SK-N-SH treated with all-trans-retinoic acid at 6 μM for 48 hours (cell line): Measurements from ENCODE around the gene PDLIM7.

Experiments used
- ATAC-seq: fragments of 200-7000 bp; cut with Tn5 transposase; 3 replicates; pipeline ENCODE4 v1.9.1; 2020; ENCODE audit warnings: mild to moderate bottlenecking, moderate library complexity
- ARNTL ChIP-seq: fragments of 450-650 bp; formaldehyde crosslinking; IDR thresholded peaks from 2 replicates; pipeline ENCODE4 v1.5.0; 2020; ENCODE audit warnings: low read depth, mild to moderate bottlenecking, moderate library complexity, borderline replicate concordance
- BACH2 ChIP-seq: fragments of 250-450 bp; sonication (Bioruptor Pico); IDR thresholded peaks from 2 replicates; pipeline ENCODE4 v1.9.0; 2021; ENCODE audit warnings: mild to moderate bottlenecking, borderline replicate concordance
- CSDC2 ChIP-seq: fragments of 250-450 bp; sonication (Bioruptor Pico); IDR thresholded peaks from 2 replicates; pipeline ENCODE4 v1.5.0; 2020; ENCODE audit warnings: mild to moderate bottlenecking, moderate library complexity
- ESRRG ChIP-seq: fragments of 250-450 bp; sonication (Bioruptor Pico); IDR thresholded peaks from 2 replicates; pipeline ENCODE4 v1.6.1; 2021; ENCODE audit warnings: mild to moderate bottlenecking
- GLIS3 ChIP-seq: fragments of 250-450 bp; sonication (Bioruptor Pico); IDR thresholded peaks from 2 replicates; pipeline ENCODE4 v1.5.0; 2020; ENCODE audit warnings: mild to moderate bottlenecking, moderate library complexity
- ISL1 ChIP-seq: fragments of 250-450 bp; sonication (Bioruptor Pico); IDR thresholded peaks from 2 replicates; pipeline ENCODE4 v2.1.2; 2022; ENCODE audit warnings: mild to moderate bottlenecking, moderate library complexity
- OSR1 ChIP-seq: fragments of 250-450 bp; sonication (Bioruptor Pico); IDR thresholded peaks from 2 replicates; pipeline ENCODE4 v1.8.0; 2022; ENCODE audit warnings: moderate library complexity, mild to moderate bottlenecking, inconsistent platforms
- PPARA ChIP-seq: fragments of 250-450 bp; sonication (Bioruptor Pico); IDR thresholded peaks from 2 replicates; pipeline ENCODE4 v1.5.0; 2020; ENCODE audit warnings: mild to moderate bottlenecking, borderline replicate concordance
- RARB ChIP-seq: fragments of 250-450 bp; sonication (Bioruptor Pico); IDR thresholded peaks from 2 replicates; pipeline ENCODE4 v1.8.0; 2021; ENCODE audit warnings: mild to moderate bottlenecking, moderate library complexity
- SNAI2 ChIP-seq: fragments of 250-450 bp; sonication (Bioruptor Pico); IDR thresholded peaks from 2 replicates; pipeline ENCODE4 v1.5.0; 2020; ENCODE audit warnings: mild to moderate bottlenecking, moderate library complexity
- TCF4 ChIP-seq: fragments of 250-450 bp; sonication (Bioruptor Pico); IDR thresholded peaks from 2 replicates; pipeline ENCODE4 v1.8.0; 2021; ENCODE audit warnings: mild to moderate bottlenecking, moderate library complexity, borderline replicate concordance
- TOX ChIP-seq: fragments of 250-450 bp; sonication (Bioruptor Pico); IDR thresholded peaks from 2 replicates; pipeline ENCODE4 v1.8.0; 2021; ENCODE audit warnings: mild to moderate bottlenecking, moderate library complexity, borderline replicate concordance
- ZC3H10 ChIP-seq: fragments of 250-450 bp; sonication (Bioruptor Pico); IDR thresholded peaks from 2 replicates; pipeline ENCODE4 v1.5.1; 2021; ENCODE audit warnings: mild to moderate bottlenecking, moderate library complexity
- ZFP3 ChIP-seq: fragments of 250-450 bp; sonication (Bioruptor Pico); IDR thresholded peaks from 2 replicates; pipeline ENCODE4 v1.5.0; 2020; ENCODE audit warnings: mild to moderate bottlenecking, moderate library complexity
- ZNF565 ChIP-seq: fragments of 450-650 bp; formaldehyde crosslinking; conservative IDR thresholded peaks from 2 replicates; pipeline ENCODE4 v1.5.0; 2020; ENCODE audit warnings: low read depth, mild to moderate bottlenecking, moderate library complexity
- ZNF70 ChIP-seq: fragments of 450-650 bp; formaldehyde crosslinking; IDR thresholded peaks from 2 replicates; pipeline ENCODE4 v1.5.0; 2020; ENCODE audit warnings: mild to moderate bottlenecking, moderate library complexity
- ZNF8 ChIP-seq: fragments of 450-650 bp; formaldehyde crosslinking; IDR thresholded peaks from 2 replicates; pipeline ENCODE4 v1.5.0; 2020; ENCODE audit warnings: mild to moderate bottlenecking, moderate library complexity
- TF ChIP-seq, protein P1 (sequence below): fragments of 250-450 bp; sonication (Bioruptor Pico); IDR thresholded peaks from 2 replicates; pipeline ENCODE4 v1.8.0; 2020; ENCODE audit warnings: mild to moderate bottlenecking, moderate library complexity, borderline replicate concordance
- TF ChIP-seq, protein P2 (sequence below): fragments of 250-450 bp; sonication (Bioruptor Pico); IDR thresholded peaks from 2 replicates; pipeline ENCODE4 v1.8.0; 2021; ENCODE audit warnings: low read depth, mild to moderate bottlenecking, moderate library complexity, borderline replicate concordance
- TF ChIP-seq, protein P3 (sequence below): fragments of 250-450 bp; sonication (Bioruptor Pico); IDR thresholded peaks from 2 replicates; pipeline ENCODE4 v1.5.1; 2020; ENCODE audit warnings: low read depth, mild to moderate bottlenecking, moderate library complexity

Gene PDLIM7

DNA sequence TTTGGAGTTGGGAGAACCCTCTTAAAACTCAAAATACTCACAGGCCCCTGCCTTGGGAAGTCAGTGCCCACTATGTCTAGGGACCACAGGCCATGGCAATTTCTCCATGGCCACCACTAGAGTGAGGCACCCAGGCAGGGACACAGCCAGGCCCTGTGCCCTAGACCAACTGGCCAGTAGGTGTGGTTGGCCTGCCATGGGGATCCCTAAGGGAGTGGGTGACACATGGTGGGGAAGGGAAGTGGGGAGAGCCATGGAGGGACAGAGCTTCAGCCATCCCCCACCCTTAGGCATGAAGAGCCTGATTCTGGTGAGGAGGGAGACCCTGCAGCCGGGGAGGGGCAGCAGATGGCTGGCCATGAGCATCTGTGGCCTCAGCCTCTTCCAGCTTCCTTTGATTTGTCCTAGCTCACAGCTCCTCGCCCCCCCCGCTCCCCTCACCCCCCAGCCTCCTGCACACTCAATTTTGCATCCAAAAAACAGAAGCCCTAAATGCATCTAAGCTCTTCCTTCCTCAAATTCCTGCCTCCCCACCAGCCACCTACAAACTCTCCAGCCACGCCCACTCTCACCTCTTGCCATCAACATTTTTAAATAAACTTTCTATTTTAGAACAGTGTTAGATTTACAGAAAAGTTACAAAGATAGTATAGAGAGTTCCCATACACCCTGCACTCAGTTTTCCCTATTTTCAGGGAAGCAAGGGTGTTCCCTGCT lies 22.4 kb downstream of the PDLIM7 start (continued):
- TF ChIP-seq, protein P1, sequence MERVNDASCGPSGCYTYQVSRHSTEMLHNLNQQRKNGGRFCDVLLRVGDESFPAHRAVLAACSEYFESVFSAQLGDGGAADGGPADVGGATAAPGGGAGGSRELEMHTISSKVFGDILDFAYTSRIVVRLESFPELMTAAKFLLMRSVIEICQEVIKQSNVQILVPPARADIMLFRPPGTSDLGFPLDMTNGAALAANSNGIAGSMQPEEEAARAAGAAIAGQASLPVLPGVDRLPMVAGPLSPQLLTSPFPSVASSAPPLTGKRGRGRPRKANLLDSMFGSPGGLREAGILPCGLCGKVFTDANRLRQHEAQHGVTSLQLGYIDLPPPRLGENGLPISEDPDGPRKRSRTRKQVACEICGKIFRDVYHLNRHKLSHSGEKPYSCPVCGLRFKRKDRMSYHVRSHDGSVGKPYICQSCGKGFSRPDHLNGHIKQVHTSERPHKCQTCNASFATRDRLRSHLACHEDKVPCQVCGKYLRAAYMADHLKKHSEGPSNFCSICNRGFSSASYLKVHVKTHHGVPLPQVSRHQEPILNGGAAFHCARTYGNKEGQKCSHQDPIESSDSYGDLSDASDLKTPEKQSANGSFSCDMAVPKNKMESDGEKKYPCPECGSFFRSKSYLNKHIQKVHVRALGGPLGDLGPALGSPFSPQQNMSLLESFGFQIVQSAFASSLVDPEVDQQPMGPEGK (CRISPR knock-in tag), result no peak
- TF ChIP-seq, protein P2, sequence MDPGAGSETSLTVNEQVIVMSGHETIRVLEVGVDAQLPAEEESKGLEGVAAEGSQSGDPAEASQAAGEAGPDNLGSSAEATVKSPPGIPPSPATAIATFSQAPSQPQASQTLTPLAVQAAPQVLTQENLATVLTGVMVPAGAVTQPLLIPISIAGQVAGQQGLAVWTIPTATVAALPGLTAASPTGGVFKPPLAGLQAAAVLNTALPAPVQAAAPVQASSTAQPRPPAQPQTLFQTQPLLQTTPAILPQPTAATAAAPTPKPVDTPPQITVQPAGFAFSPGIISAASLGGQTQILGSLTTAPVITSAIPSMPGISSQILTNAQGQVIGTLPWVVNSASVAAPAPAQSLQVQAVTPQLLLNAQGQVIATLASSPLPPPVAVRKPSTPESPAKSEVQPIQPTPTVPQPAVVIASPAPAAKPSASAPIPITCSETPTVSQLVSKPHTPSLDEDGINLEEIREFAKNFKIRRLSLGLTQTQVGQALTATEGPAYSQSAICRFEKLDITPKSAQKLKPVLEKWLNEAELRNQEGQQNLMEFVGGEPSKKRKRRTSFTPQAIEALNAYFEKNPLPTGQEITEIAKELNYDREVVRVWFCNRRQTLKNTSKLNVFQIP, result no peak
- TF ChIP-seq ZNF70 (CRISPR knock-in tag) (no peak), GLIS3 (no peak), PPARA (CRISPR knock-in tag) (no peak), ZNF565 (no peak), TCF4 (CRISPR knock-in tag) (no peak), CSDC2 (CRISPR knock-in tag) (no peak)

DNA sequence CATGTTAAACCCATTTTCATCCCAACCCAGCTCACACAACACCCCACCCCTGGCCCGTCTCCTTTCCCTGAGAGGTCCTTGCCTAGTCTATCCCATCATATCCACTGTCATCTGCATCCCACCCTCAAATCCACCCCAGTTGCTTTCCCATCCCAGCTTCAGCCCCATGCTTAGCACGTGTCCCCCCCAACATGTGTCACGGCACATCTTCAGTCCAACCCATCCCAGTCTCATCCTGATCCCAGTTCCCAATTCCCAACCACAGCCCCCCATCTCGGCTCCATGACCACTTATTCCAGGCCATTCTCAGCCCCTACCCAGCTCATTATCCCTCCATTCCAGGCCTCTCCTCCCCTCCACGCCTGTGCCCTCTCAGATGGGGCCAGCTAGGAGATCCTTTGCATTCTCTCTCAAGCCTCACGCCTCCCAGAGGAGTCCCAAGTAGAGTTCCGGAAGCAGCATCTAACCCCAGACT lies 23.4 kb downstream of the PDLIM7 start:
- ATAC-seq, result no peak
- no peak for TF ChIP-seq TOX

DNA sequence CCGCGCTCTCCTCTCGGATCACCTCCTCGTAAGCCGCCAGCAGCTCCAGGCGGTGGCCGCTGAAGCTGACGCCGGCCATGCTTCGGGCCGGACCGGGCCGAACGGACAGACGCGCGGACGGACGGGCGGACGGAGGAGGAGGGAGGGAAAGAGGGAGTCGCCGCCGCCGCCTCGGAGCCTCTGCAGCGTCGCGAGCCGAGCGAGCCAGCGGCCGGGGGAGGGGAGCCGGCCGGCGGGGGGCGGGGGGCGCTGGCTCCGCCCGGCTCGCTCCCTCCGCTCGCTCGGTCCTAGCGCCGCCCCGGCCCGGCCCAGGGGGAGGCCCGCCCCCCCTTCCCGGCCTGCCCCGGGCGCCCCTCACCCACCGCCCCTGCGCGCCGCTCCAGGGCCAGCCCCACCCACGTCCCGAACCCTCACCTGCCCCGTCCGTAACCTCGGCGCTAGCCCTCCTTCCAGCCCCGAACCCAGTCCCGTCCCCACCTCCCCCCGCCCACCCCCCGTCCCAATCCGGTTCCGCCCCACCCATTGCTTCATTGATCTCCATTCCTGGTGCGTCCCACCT lies 23.9 kb downstream of the PDLIM7 start, which contains the start of gene DBN1:
Gene DBN1, minus strand, starts transcription at position 192 of the 559 bp plus-strand sequence. Its CDS starts 113 bp downstream, at position 79.
- no peak for TF ChIP-seq TCF4 (CRISPR knock-in tag)
- TF ChIP-seq, protein P3, sequence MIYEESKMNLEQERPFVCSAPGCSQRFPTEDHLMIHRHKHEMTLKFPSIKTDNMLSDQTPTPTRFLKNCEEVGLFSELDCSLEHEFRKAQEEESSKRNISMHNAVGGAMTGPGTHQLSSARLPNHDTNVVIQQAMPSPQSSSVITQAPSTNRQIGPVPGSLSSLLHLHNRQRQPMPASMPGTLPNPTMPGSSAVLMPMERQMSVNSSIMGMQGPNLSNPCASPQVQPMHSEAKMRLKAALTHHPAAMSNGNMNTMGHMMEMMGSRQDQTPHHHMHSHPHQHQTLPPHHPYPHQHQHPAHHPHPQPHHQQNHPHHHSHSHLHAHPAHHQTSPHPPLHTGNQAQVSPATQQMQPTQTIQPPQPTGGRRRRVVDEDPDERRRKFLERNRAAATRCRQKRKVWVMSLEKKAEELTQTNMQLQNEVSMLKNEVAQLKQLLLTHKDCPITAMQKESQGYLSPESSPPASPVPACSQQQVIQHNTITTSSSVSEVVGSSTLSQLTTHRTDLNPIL (CRISPR knock-in tag), result no peak
- TF ChIP-seq ARNTL, result no peak
- no peak for TF ChIP-seq ZNF565
- TF ChIP-seq ESRRG (CRISPR knock-in tag), result no peak
- TF ChIP-seq ZC3H10, result no peak
- TF ChIP-seq ZNF8 (CRISPR knock-in tag), result no peak
- TF ChIP-seq GLIS3, result no peak
- TF ChIP-seq CSDC2 (CRISPR knock-in tag), result no peak
- TF ChIP-seq, protein P1 (CRISPR knock-in tag), result no peak
- no peak for TF ChIP-seq ZNF70 (CRISPR knock-in tag)
- no peak for TF ChIP-seq RARB (CRISPR knock-in tag)
- no peak for TF ChIP-seq ISL1 (CRISPR knock-in tag)
- TF ChIP-seq BACH2, result no peak
- no peak for TF ChIP-seq SNAI2
- ATAC-seq, result peak; percentile 41

DNA sequence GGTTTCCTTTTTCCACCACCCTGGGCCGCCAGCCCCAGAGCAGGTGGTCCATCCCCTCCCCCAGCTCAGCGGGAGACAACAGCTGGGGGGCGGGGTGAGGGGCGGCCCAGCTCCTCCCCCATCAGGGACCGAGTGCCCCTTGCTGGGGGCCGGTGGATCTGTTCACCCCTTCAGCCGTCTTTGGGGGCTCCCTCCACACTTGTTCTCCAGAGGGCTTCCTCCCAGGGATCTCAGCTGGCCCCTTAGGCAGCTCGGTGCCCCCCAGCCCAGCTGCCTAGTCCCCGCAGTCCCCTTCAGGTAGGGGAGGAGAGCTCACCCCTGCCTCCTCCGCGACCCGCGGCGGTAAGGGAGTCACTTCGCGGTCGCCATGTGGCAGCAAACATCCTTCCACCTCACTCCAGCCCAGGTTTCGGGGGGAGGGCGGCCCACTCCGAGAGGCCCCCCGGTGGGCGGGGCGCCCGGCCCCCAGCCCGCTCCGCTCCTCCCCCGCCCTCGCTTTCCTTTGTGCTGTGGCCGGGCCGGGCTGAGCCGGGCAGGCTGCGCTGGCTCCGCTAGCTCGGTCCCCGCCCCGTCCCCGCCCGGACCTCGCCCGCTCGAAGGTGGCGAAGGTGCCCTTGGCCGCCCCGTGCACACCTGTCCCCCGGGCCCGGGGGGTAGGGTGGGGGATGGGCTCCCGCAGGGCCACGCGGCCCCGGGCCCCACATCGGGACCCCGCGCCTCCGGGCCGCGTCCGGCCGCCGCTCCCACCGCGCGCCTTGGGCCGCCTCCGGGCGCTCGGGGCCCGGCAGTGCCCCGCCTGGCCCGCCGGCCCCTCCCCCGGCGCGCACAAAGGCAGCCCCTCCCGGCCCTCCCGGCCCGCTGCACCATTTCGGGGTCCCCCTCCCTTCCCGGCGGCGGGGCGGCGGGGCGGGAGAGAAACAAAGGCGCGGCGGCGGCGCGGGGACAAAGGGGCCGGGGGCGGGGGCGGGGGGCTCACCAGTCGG lies 24.7 kb downstream of the PDLIM7 start:
- TF ChIP-seq ZFP3 (no peak), ZNF8 (CRISPR knock-in tag) (no peak), BACH2 (no peak), ZNF70 (CRISPR knock-in tag) (no peak), ARNTL (no peak), OSR1 (CRISPR knock-in tag) (no peak), PPARA (CRISPR knock-in tag) (no peak), ZC3H10 (no peak), TCF4 (CRISPR knock-in tag) (no peak), ZNF565 (no peak)
- TF ChIP-seq, protein P3 (CRISPR knock-in tag), result no peak
- TF ChIP-seq, all 23 proteins: peak for 0
- peak; percentile 20 for ATAC-seq
